Activated CD4-positive, CD25-positive, alpha-beta regulatory T cell treated with anti-CD3 and anti-CD28 coated beads, Interleukin-2, amount 50 U/mL, for 24 hours (primary cell): ENCODE measurements around the gene ADAP1.

Experiments
- ATAC-seq, 2 donors: fragments of 150-1000 bp; cut with Tn5 transposase; one replicate each; pipeline ENCODE4 v1.10.0; 2021; ENCODE audit warnings: mild to moderate bottlenecking in 1 of 2, moderate library complexity in 1 of 2

Gene ADAP1

GRCh38 chr7:920351-921070 lies 34.0 kb downstream of the ADAP1 start:
- ATAC-seq = no peak

DNA sequence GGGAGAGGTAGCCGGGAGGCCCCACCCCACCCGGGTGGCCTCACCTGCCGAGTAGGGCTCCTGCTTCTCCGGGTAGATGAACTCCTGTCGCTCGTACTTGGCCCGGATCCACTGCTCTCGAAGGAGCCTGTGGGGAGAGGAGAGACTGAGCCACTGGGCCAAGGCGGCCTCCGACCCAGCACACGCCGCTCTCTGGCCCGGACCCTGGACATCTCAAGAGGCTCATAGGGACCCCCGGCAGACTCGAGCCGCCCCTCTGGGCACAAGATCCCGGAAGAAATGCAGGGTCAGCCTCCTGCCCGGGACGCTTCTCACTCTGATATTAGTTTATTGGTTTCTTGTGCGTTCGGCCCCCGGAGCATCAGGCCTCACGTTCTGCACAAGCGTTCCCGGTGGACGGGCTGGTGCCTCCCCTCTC lies 34.5 kb downstream of the ADAP1 start:
- no peak for ATAC-seq

DNA sequence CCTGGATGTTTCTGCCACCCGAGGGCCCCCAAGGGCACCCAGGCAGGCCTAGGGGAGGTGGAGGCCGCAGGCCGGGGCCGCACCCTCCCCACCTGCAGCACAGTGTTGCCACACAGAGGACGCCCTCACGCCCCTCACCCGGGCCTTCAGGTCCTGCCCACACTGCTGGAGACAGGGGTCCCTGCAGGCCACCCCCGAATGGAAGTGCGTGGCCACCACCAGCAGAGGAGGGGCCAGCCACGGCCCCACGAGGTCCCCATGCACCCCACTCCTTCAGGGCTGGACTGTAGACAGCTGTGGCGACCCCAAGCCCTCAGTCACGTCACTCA lies 35.4 kb downstream of the ADAP1 start:
- no peak for ATAC-seq

GRCh38 chr7:918441-919113 lies 35.9 kb downstream of the ADAP1 start:
- no peak for ATAC-seq

DNA sequence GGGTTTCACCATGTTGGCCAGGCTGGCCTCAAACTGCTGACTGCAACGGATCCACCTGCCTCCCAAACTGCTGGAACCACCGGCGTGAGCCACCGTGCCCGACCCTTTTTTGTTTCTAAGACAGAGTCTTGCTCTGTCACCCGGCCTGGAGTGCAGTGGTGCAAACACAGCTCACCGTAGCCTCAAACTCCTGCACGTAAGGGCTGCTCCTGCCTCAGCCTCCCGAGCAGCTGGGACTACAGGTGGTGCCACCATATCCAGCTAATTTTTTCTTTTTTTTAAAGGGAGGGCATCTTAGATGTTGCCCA lies 36.4 kb downstream of the ADAP1 start:
- no peak for ATAC-seq

- ATAC-seq = no peak
Measured at GRCh38 chr7:917255-918117, 37.0 kb downstream of the ADAP1 start.

DNA sequence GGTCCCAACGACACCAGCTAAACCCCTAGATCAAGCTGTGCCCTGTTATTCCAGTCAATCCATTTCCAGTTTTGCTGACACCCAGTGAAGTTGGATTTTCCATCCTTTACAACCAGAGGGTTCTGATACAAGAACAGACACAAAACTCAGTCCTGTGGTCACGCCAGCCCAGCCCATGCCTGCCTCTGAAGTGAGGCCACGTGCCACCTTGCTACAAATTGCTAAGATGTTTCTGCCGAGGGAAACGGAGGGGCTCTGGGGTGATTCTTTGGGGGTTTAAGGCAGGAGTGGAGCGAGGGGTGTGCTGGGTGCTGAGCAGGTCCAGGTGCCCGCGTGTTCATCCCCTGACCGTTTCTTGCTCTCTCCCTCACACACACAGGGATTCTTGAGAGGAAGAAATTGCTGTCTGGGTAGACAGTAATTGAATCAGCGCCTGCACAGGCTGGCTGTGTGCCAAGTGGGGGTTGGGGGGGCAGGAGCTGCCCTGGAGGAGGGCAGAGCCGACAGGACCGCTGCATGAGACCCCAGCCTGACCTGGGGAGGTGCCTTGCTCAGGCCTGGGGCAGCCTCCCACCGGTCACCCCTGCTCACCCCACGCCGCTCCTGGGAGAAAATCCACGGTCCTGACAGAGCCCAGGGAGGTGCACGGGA lies 38.1 kb downstream of the ADAP1 start:
- ATAC-seq = no peak

DNA sequence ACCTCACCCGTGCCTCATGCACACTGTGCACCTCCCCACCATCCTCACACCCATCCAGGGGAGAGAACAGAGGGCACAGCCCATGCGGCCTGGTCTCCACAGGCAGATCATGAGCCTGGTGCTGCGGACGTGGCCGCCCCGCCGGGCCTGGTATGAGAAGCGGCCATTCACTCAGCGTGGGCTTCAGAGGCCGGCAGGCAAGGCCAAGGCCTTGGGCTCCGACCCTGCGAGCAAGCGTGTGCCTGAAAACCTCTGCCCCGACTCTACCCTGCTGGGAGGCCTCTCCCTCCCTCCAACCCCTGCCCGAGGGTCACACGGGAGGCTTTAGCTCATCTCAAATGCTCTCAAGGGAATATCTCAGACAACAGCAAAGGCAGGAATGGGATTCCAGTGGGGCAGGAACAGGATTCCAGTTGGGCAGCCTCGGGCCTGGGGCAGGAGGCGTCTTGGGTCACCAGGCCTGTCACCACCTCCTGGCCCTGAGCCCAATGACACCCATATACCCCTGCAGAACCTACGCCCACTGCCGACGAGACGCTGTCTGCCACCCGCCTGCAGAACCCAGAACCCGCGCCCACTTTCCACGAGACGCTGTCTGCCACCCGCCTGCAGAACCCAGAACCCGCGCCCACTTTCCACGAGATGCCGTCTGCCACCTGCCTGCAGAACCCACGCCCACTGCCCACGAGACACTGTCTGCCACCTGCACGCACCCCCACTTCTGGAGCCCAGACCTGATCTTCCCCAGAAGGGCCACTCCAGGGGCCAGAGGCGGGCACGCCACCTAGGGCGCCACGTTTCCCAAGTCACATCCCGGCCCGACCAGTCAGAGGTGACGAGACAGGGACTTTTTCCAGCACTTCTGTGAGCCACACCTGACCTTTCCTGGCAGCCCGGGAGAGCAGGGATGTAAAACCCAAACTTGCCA lies 38.9 kb downstream of the ADAP1 start:
- no peak for ATAC-seq

DNA sequence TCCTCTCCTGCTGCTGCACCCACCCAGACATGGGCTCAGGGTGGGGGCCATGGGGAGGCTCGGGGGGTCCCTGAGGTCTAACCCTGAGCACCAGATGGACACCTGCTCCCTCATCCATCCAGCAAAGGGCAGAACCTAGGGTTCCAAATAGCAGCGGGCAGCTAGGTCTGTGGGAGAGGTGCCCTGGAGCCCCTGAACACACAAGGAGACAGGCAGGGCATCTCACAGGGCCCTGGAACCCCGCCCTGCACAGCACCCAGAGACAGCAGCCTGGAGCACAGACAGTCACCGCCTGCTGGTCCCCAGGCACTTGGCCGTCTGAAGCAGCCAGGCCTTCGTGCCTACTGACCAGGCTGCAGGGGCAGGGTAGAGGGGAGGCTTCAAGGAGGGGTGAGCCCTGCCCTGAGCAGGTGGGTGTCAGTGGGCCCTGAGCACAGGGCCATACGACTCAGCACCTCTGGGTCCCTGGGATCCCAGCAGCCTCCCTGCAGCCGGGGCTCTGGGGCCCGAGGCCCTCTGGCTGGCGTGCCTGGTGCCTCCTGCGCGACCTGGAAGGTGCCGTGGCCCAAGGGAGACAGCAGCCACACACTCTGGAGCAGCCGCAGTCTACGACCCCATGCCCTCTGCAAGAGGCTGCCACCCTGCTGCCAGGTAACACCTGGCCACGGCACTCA lies 39.8 kb downstream of the ADAP1 start:
- ATAC-seq = no peak

- ATAC-seq = no peak
Measured at GRCh38 chr7:913736-914520, 40.6 kb downstream of the ADAP1 start.

- no peak for ATAC-seq
Measured at GRCh38 chr7:911791-912480, 42.5 kb downstream of the ADAP1 start.

- no peak for ATAC-seq
Measured at GRCh38 chr7:910931-911431, 43.5 kb downstream of the ADAP1 start.

- ATAC-seq = peak; percentile 26 to 33
Measured at GRCh38 chr7:910441-910861, 44.0 kb downstream of the ADAP1 start.

DNA sequence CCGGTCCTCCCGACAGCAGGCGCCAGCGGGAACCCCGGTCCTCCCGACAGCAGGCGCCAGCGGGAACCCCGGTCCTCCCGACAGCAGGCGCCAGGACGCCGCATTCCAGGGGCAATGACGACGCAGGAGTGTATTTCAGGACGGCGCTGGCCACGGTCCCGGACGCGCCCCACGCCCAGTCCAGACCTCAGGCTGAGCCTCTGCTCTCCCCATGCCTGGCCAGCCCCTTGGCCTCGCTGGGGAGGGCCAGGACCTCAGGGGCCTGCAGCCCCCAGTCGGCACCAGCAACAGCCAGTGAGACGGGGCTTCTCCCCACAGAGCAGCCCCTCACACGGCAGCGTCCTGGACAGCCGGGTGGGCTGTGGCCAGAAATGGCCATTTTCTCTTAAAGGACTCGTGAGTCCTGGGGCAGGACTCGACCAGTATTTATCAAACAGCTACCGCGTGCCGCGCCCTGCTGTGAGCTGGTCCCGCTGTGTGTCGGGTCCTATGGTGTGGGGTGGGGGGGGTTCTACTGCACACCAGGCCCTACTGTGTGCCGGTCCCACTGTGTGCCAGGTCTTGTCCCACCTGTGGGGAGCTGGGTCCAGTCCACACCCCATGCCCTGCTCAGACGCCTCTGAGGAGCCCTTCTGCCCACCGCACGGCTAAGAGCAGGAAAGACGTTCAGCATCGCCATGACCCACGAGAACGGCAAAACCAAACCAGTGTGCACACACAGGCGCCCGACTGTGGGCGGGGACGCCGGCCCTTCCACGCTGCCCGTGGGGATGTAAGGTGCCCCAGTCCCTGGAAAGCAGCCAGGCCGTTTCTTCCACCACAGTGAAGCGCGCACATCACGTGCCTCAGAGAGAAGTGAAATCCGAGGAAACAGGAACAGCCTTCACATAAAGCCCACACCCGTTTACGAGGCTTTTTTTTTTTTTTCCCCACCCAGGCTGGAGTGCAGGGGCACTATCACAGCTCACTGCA lies 44.8 kb downstream of the ADAP1 start:
- ATAC-seq = peak in 1 of 2 donors; percentile 27

DNA sequence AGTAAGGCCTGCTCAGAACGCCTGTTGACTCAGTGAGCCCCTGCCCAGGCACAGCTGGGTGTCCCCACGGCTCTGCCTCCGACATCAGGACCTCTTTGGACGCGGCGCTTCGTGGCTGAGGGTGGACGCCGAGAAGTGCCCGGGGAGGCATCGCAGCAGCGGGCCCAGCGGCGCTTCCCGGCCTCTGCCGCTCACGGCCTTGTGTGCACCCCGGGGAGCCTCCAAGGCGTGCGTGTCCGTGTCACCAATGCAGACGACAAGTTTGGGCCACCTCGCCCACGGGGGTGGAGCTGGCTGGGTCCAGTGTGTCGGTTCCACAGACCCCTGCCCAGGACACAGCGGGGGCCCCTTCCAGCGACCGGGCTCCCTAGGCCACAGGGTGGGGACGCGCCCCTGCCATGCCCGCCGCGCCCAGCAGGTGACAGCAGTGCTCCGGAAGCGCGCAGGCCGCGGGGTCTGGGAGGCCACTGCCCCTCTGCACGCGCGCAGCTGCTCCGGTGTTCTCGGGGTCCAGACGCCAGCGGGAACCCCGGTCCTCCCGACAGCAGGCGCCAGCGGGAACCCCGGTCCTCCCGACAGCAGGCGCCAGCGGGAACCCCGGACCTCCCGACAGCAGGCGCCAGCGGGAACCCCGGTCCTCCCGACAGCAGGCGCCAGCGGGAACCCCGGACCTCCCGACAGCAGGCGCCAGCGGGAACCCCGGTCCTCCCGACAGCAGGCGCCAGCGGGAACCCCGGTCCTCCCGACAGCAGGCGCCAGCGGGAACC lies 45.7 kb downstream of the ADAP1 start:
- peak; percentile 75 to 80 for ATAC-seq

DNA sequence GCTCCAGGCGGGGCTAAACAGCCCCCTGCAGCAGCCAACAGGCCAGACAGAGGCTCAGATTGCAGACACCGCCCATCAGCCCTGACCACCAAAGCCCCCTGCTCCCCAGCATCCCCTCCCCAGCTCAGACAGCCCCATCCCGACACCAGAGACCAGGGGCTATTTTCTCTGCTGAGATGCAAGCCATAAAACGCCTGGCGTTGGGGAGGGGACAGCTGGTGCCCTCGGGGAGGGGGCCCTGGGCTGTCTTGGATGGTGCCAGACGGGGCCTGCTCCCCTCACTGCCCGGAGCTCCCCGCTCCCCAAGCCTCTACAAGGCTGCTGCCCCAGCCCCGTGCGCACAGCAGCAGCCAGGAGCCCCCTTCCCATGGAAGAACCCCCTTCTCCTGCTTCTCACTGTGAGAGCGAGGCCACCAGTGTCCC lies 46.3 kb downstream of the ADAP1 start:
- no peak for ATAC-seq

- no peak for ATAC-seq
Measured at GRCh38 chr7:907158-907980, 47.1 kb downstream of the ADAP1 start.
